GM12891 (cell line): ENCODE measurements around the gene ASB9. TPM values are rescaled to one million over a fixed set of nuclear protein-coding genes. Genes with fewer than 3 reads are reported as not detected.
"Not testable (repeated sequence)": the region's sequence is repeated elsewhere in the genome, so short reads cannot be mapped to it uniquely, and the experiment has no call there.

Source experiments
- DNase-seq: peaks from one replicate; pipeline ENCODE4 v3.0.0; 2011; ENCODE audit warnings: low spot score; ENCODE audit not compliant: insufficient read length
- FAIRE-seq: peaks from 2 replicates; lab custom pipeline; 2011; peaks lifted over from hg19 to GRCh38; lab: Jason Lieb, UNC
- PAX5 ChIP-seq: IDR thresholded peaks from 2 replicates; pipeline ENCODE4 v1.6.1; 2011; ENCODE audit warnings: low read length, moderate library complexity, mild to moderate bottlenecking; ENCODE audit not compliant: insufficient read depth, severe bottlenecking
- POLR2A ChIP-seq: IDR thresholded peaks from 2 replicates; pipeline ENCODE4 v1.6.1; 2011; ENCODE audit warnings: low read depth, low read length, control low read depth
- POLR2AphosphoS5 ChIP-seq: IDR thresholded peaks from 2 replicates; pipeline ENCODE4 v1.6.1; 2011; ENCODE audit warnings: low read depth, low read length, control low read depth
- POU2F2 ChIP-seq: IDR thresholded peaks from 2 replicates; pipeline ENCODE4 v1.6.1; 2011; ENCODE audit warnings: low read depth, mild to moderate bottlenecking, control low read depth, low read length, moderate library complexity
- SPI1 ChIP-seq: IDR thresholded peaks from 2 replicates; pipeline ENCODE4 v1.6.1; 2011; ENCODE audit warnings: low read depth, low read length, control low read depth
- TAF1 ChIP-seq: IDR thresholded peaks from 2 replicates; pipeline ENCODE4 v1.6.1; 2011; ENCODE audit warnings: low read depth, low read length, control low read depth
- polyA plus RNA-seq: library from polyadenylated mRNA; unstranded; fragments of >200 nt; gene quantifications from one replicate; pipeline ENCODE4 v1.2.1, GENCODE V29; 2012; ENCODE audit warnings: low read depth, missing spikeins, inconsistent platforms; ENCODE audit not compliant: missing spikeins

The ASB9 gene, protein sequence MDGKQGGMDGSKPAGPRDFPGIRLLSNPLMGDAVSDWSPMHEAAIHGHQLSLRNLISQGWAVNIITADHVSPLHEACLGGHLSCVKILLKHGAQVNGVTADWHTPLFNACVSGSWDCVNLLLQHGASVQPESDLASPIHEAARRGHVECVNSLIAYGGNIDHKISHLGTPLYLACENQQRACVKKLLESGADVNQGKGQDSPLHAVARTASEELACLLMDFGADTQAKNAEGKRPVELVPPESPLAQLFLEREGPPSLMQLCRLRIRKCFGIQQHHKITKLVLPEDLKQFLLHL
- polyA plus RNA-seq, result 0.10 TPM

DNA sequence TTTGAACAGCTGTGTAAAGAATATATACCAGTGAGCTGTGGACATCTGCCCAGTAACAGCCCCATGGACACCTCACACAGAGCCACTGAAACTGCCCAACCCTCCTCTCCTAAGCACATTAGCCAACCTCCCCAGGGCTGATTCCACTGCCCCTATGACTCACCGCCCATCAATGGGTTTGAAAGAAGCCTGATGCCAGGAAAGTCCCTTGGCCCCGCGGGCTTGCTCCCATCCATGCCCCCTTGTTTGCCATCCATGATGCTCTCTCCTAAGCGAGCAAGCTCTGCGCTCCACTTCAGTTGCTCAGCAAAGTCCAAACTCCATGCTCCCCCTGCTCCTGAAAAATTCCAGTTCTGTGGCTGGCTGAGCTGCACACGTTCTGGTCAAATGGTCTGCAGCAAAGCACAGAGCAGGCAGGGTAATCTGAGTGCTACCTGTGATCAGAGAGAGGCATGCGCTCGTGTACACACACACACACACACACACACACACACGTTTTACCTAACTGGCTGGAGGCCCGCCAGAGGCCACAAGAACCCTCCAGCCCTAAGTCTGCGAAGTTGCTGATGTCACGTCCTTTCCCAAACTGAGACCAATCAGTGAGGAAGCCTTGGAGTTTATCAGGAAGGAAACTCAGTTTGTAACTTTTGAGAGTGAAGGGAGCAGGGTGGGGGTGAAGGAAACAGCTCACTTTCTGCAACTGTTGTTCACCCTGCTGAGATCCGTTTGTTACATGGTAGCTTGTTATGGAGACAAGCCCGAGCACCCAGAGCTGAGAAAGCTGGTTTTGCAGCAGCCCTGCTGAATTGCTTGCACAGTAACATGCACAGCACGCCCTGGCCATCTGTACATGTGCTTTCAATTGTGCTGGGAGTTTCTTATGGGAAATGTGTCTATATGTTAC lies at the start of gene ASB9:
Gene ASB9, minus strand, starts transcription at position 466 of the 904 bp plus-strand sequence. Its CDS starts 209 bp downstream, at position 257.
- no peak for DNase-seq
- peak; percentile 73 for FAIRE-seq
- TF ChIP-seq POLR2AphosphoS5 (no peak), POU2F2 (no peak), PAX5 (no peak), POLR2A (no peak)

- FAIRE-seq (no peak), DNase-seq (no peak)
- TF ChIP-seq POU2F2 (no peak), SPI1 (no peak), PAX5 (no peak), POLR2A (no peak), TAF1 (no peak), POLR2AphosphoS5 (no peak)
These were observed 49.2 kb upstream of the ASB9 start for GRCh38 chrX:15319075-15319474.

- FAIRE-seq (no peak), DNase-seq (no peak)
- TF ChIP-seq PAX5 (no peak), POU2F2 (no peak), POLR2A (no peak), TAF1 (no peak), SPI1 (no peak), POLR2AphosphoS5 (no peak)
These were observed 45.6 kb upstream of the ASB9 start, which contains the start of gene ASB11 for GRCh38 chrX:15315509-15315908. Gene ASB11, minus strand, starts transcription at chrX:15315640. Its CDS starts 35 bp downstream, at chrX:15315605.

GRCh38 chrX:15314472-15314871 lies 44.6 kb upstream of the ASB9 start:
- DNase-seq (no peak), FAIRE-seq (no peak)
- TF ChIP-seq SPI1 (no peak), POLR2A (no peak), PAX5 (no peak), POLR2AphosphoS5 (no peak), POU2F2 (no peak), TAF1 (no peak)

DNA sequence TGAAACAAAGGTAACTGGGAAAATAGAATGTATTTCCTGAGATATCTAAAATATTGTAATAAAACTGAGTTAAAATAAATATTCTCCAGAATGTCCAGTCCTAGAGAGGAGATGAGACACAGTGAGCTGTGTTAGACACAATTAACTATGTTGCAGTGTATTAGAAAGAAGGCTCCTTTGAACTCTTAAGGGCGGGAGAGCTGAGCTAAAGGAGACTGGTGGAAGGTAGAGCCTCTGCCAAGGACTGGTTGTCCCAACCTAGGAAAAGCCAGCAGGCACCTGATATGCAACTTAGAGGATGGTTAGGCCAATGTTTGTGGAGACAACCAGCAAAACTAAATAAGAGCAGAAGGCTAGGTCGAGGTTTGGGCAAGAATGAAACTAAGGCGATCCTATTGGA lies 41.2 kb upstream of the ASB9 start:
- TF ChIP-seq POLR2A (no peak), POU2F2 (no peak)
- no peak for DNase-seq
- FAIRE-seq, result no peak

GRCh38 chrX:15310117-15310516 lies 40.2 kb upstream of the ASB9 start:
- no peak for FAIRE-seq
- no peak for TF ChIP-seq TAF1
- TF ChIP-seq POLR2A, result no peak
- TF ChIP-seq PAX5, result no peak
- TF ChIP-seq SPI1, result no peak
- TF ChIP-seq POLR2AphosphoS5, result no peak
- no peak for DNase-seq

GRCh38 chrX:15305899-15306298 lies 36.0 kb upstream of the ASB9 start:
- not testable (repeated sequence) for DNase-seq, FAIRE-seq

DNA sequence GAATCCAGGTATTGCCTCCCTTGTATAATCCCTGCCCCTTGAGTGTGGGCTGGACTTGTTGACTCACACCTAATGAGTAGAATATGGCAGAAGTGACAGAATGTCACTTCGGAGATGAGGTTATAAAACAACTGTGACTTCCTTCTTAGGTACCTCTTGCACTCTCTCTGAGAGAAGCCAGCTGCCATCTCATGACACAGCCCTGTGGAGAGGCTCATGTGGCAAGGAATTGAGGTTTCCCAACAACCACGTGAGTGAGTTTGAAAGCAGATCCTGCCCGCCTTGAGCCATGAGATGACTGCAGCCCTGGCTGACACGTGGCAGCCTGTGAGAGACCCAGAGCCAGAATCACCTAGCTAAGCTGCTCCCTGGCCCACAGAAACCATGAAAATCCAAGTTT lies 32.0 kb upstream of the ASB9 start:
- DNase-seq (no peak), FAIRE-seq (no peak)
- no peak for TF ChIP-seq TAF1
- no peak for TF ChIP-seq POLR2A
- no peak for TF ChIP-seq POLR2AphosphoS5
- no peak for TF ChIP-seq SPI1
- TF ChIP-seq PAX5, result no peak
- no peak for TF ChIP-seq POU2F2

GRCh38 chrX:15299941-15300851 lies 30.3 kb upstream of the ASB9 start:
- FAIRE-seq (peak; percentile 48), DNase-seq (no peak)
- TF ChIP-seq TAF1 (no peak), POU2F2 (no peak), SPI1 (no peak), PAX5 (no peak), POLR2AphosphoS5 (no peak), POLR2A (no peak)

DNA sequence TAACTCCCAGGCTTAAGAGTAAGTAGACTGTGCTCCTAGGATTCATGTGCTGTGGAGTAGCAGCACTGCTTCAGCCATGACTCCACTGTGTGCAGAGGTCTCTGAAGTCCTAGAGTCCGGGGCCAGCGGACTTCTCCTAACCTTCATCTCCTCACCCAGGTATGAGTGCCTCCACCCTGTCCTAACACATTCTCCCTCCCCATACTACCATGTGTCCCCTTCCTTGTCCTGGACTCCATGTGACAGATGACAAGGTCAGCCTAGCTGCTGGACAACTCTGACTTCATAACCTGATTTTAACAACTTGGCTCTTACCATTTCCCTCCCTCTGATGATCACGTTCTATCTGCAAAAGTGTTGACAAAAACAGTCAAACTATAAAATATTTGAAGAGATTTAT lies 28.9 kb upstream of the ASB9 start:
- no peak for TF ChIP-seq POU2F2
- TF ChIP-seq SPI1, result no peak
- no peak for TF ChIP-seq PAX5
- no peak for TF ChIP-seq POLR2AphosphoS5
- TF ChIP-seq TAF1, result no peak
- TF ChIP-seq POLR2A, result no peak
- DNase-seq (no peak), FAIRE-seq (no peak)
